HEK293 (cell line): ENCODE measurements around the gene EML6.

Source experiments
- CTCF ChIA-PET: fragments of 350-600 bp; formaldehyde crosslinking; extraction: SDS; loops from one replicate; lab custom pipeline; 2021; ENCODE audit warnings: antibody characterized with exemption; lab: Yijun Ruan, JAX
- POLR2A ChIA-PET: fragments of 300-600 bp; formaldehyde crosslinking; extraction: SDS; loops from one replicate; lab custom pipeline; 2020; ENCODE audit warnings: antibody characterized with exemption, inconsistent platforms; lab: Yijun Ruan, JAX
- H3K27ac ChIP-seq: fragments of 200-500 bp; sonication (Bioruptor generic); 2 replicates; pipeline ENCODE4 v1.5.1; 2014; ENCODE audit warnings: low read depth, low read length, control low read depth, inconsistent platforms; ENCODE audit errors: extremely low read depth
- H3K36me3 ChIP-seq, 2 experiments: fragments of 200-500 bp in 1 of 2; sonication (Bioruptor generic) in 1 of 2; 1 replicate in 1 of 2; 2 replicates in 1 of 2; pipeline ENCODE4 v1.5.1; 2014 to 2017; ENCODE audit warnings: inconsistent platforms in 2 of 2, low read length in 2 of 2; ENCODE audit not compliant: control insufficient read depth in 2 of 2, insufficient read depth in 1 of 2
- H3K4me1 ChIP-seq: fragments of 200-500 bp; sonication (Bioruptor generic); 2 replicates; pipeline ENCODE4 v1.5.1; 2014; ENCODE audit warnings: mild to moderate bottlenecking, low read length, inconsistent platforms; ENCODE audit not compliant: control insufficient read depth, insufficient read depth
- H3K4me3 ChIP-seq: 2 replicates; pipeline ENCODE4 v1.5.1; 2011; ENCODE audit warnings: low read depth, mild to moderate bottlenecking, control low read depth, low read length, moderate library complexity
- H3K9me3 ChIP-seq: fragments of 200-500 bp; sonication (Bioruptor generic); 2 replicates; pipeline ENCODE4 v1.5.1; 2014; ENCODE audit warnings: low read depth, low read length, inconsistent platforms; ENCODE audit not compliant: control insufficient read depth, insufficient read depth
- GLI2 ChIP-seq: fragments of 450-650 bp; formaldehyde crosslinking; IDR thresholded peaks from 2 replicates; pipeline ENCODE4; 2017; ENCODE audit warnings: missing biosample characterization, missing genetic modification characterization, low read depth, borderline replicate concordance
- GLI4 ChIP-seq: fragments of 450-650 bp; formaldehyde crosslinking; IDR thresholded peaks from 2 replicates; pipeline ENCODE4 v1.5.1; 2016; ENCODE audit warnings: missing biosample characterization, missing genetic modification characterization
- KLF10 ChIP-seq: fragments of 450-650 bp; IDR thresholded peaks from 2 replicates; pipeline ENCODE4 v1.5.1; 2018; ENCODE audit warnings: missing biosample characterization, mild to moderate bottlenecking, missing genetic modification characterization
- KLF8 ChIP-seq: fragments of 450-650 bp; formaldehyde crosslinking; IDR thresholded peaks from 2 replicates; pipeline ENCODE4 v1.5.1; 2016; ENCODE audit warnings: missing biosample characterization, missing genetic modification characterization
- OSR2 ChIP-seq: fragments of 450-650 bp; formaldehyde crosslinking; IDR thresholded peaks from 2 replicates; pipeline ENCODE4 v1.5.1; 2016; ENCODE audit warnings: missing biosample characterization, missing genetic modification characterization
- SP2 ChIP-seq: fragments of 450-650 bp; formaldehyde crosslinking; IDR thresholded peaks from 2 replicates; pipeline ENCODE4 v1.5.1; 2016; ENCODE audit warnings: missing biosample characterization, missing genetic modification characterization
- ZBTB20 ChIP-seq: fragments of 450-650 bp; formaldehyde crosslinking; IDR thresholded peaks from 2 replicates; pipeline ENCODE4 v1.5.1; 2016; ENCODE audit warnings: missing biosample characterization, missing genetic modification characterization
- ZFP37 ChIP-seq: fragments of 450-650 bp; formaldehyde crosslinking; IDR thresholded peaks from 2 replicates; pipeline ENCODE4 v1.5.1; 2016; ENCODE audit warnings: missing biosample characterization, missing genetic modification characterization
- ZFP69B ChIP-seq: fragments of 450-650 bp; formaldehyde crosslinking; IDR thresholded peaks from 2 replicates; pipeline ENCODE4 v1.5.1; 2016; ENCODE audit warnings: missing biosample characterization, missing genetic modification characterization
- ZNF274 ChIP-seq, 2 experiments: fragments of 200-500 bp in 1 of 2; fragments of 450-650 bp in 1 of 2; sonication (Bioruptor generic) in 1 of 2; formaldehyde crosslinking in 1 of 2; IDR thresholded peaks; 2 replicates each; pipeline versions ENCODE4 v1.5.1 to v1.6.1; 2014 to 2016; ENCODE audit warnings: borderline replicate concordance in 1 of 2, inconsistent platforms in 1 of 2, low read length in 1 of 2, missing biosample characterization in 1 of 2, missing genetic modification characterization in 1 of 2
- ZNF426 ChIP-seq: fragments of 450-650 bp; formaldehyde crosslinking; IDR thresholded peaks from 2 replicates; pipeline ENCODE4 v1.5.1; 2017; ENCODE audit warnings: missing biosample characterization, missing genetic modification characterization, mild to moderate bottlenecking, inconsistent platforms, moderate library complexity
- ZNF768 ChIP-seq: fragments of 450-650 bp; formaldehyde crosslinking; IDR thresholded peaks from 2 replicates; pipeline ENCODE4 v1.5.1; 2018; ENCODE audit warnings: missing biosample characterization, mild to moderate bottlenecking, missing genetic modification characterization
- TF ChIP-seq, protein P1 (sequence below): fragments of 450-650 bp; formaldehyde crosslinking; IDR thresholded peaks from 2 replicates; pipeline ENCODE4 v1.5.1; 2016; ENCODE audit warnings: missing biosample characterization, missing genetic modification characterization
- TF ChIP-seq, protein P2 (sequence below): fragments of 450-650 bp; formaldehyde crosslinking; IDR thresholded peaks from 2 replicates; pipeline ENCODE4 v1.5.1; 2016; ENCODE audit warnings: missing biosample characterization, missing genetic modification characterization
- TF ChIP-seq, protein P3 (sequence below): fragments of 450-650 bp; formaldehyde crosslinking; IDR thresholded peaks from 2 replicates; pipeline ENCODE4 v1.5.1; 2016; ENCODE audit warnings: missing biosample characterization, missing genetic modification characterization
- TF ChIP-seq, protein P4 (sequence below): fragments of 450-650 bp; formaldehyde crosslinking; IDR thresholded peaks from 2 replicates; pipeline ENCODE4 v1.5.1; 2017; ENCODE audit warnings: missing biosample characterization, missing genetic modification characterization
- TF ChIP-seq, protein P5 (sequence below): fragments of 450-650 bp; formaldehyde crosslinking; IDR thresholded peaks from 2 replicates; pipeline ENCODE4 v1.5.1; 2016; ENCODE audit warnings: missing biosample characterization, missing genetic modification characterization
- TF ChIP-seq, protein P6 (sequence below): fragments of 450-650 bp; formaldehyde crosslinking; IDR thresholded peaks from 2 replicates; pipeline ENCODE4 v1.5.1; 2016; ENCODE audit warnings: missing biosample characterization, missing genetic modification characterization
- TF ChIP-seq, protein P7 (sequence below): fragments of 450-650 bp; formaldehyde crosslinking; IDR thresholded peaks from 2 replicates; pipeline ENCODE4 v1.5.1; 2017; ENCODE audit warnings: missing biosample characterization, missing genetic modification characterization

Gene EML6

DNA sequence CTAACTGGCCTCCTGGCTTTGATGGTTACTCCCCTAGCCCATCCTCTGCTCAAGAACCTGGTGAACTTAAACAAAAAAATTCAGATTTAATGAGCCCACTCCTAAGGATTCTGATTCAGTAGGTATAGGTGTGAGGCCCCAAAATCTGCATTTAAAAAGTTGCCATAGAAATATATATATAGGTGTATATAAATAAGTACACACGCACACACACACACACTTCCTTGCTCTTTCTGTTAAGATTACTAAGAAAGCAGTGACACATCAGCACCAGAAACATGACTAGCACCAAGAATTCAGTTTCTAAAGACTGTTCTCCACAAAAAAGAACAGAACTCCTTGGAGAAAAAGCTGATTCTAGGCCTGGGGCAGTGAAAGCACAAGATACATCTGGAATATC is 17.8 kb downstream of the EML6 start:
- Histone ChIP-seq H3K27ac (no peak overlapping the region), H3K4me1 (0 out of 2 replicates have a peak, but pooled peaks cover 3% of the 10 kb centered on the region), H3K36me3 (no peaks in the 10 kb centered on the region), H3K4me3 (no peak overlapping the region), H3K9me3 (no peaks in the 10 kb centered on the region)
- CTCF ChIA-PET, result no interaction called here
- POLR2A ChIA-PET, result no interaction called here
- TF ChIP-seq ZBTB20 (no peak), ZNF274 (IDR thresholded peaks at IDR 0.05; ENCODE audit: low read length) (no peak), ZNF274 (tag by site-specific recombination; IDR thresholded peaks at IDR 0.05; ENCODE audit: borderline replicate concordance) (no peak), ZFP69B (tag by site-specific recombination) (no peak), GLI2 (tag by site-specific recombination) (no peak), KLF8 (tag by site-specific recombination) (no peak), ZFP37 (tag by site-specific recombination) (no peak), SP2 (tag by site-specific recombination) (no peak), ZNF768 (no peak), OSR2 (tag by site-specific recombination) (no peak)
- TF ChIP-seq, protein P1, sequence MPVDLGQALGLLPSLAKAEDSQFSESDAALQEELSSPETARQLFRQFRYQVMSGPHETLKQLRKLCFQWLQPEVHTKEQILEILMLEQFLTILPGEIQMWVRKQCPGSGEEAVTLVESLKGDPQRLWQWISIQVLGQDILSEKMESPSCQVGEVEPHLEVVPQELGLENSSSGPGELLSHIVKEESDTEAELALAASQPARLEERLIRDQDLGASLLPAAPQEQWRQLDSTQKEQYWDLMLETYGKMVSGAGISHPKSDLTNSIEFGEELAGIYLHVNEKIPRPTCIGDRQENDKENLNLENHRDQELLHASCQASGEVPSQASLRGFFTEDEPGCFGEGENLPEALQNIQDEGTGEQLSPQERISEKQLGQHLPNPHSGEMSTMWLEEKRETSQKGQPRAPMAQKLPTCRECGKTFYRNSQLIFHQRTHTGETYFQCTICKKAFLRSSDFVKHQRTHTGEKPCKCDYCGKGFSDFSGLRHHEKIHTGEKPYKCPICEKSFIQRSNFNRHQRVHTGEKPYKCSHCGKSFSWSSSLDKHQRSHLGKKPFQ (tag by site-specific recombination), result no peak
- TF ChIP-seq, protein P2, sequence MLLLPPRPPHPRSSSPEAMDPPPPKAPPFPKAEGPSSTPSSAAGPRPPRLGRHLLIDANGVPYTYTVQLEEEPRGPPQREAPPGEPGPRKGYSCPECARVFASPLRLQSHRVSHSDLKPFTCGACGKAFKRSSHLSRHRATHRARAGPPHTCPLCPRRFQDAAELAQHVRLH (tag by site-specific recombination), result no peak

DNA sequence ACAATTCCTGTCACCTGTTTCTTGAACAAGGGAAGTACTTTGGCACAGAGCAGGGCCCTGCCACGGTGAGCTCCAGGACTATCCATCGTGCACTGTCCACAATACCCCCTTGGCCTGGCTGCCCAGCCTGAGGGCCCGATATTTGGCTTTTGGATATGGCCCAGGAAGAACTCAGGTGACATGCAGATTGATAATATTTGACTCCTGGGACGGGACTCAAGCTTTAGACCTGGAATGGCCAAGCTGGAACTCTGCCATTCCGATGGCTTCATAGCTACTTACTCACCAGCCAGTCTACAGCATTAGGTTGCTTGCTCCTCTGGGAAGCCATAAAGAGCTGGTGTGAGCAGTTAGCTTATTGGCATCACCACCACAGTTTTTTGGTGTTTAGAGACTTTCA is 26.6 kb downstream of the EML6 start:
- Histone ChIP-seq H3K4me1 (no peaks in the 10 kb centered on the region), H3K4me3 (no peak overlapping the region), H3K27ac (no peak overlapping the region), H3K9me3 (no peaks in the 10 kb centered on the region), H3K36me3 (no peaks in the 10 kb centered on the region)
- TF ChIP-seq, protein P3, sequence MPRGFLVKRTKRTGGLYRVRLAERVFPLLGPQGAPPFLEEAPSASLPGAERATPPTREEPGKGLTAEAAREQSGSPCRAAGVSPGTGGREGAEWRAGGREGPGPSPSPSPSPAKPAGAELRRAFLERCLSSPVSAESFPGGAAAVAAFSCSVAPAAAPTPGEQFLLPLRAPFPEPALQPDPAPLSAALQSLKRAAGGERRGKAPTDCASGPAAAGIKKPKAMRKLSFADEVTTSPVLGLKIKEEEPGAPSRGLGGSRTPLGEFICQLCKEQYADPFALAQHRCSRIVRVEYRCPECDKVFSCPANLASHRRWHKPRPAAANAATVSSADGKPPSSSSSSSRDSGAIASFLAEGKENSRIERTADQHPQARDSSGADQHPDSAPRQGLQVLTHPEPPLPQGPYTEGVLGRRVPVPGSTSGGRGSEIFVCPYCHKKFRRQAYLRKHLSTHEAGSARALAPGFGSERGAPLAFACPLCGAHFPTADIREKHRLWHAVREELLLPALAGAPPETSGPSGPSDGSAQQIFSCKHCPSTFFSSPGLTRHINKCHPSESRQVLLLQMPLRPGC (tag by site-specific recombination), result no peak
- TF ChIP-seq KLF10 (tag by site-specific recombination) (no peak), GLI4 (tag by site-specific recombination) (no peak), ZNF426 (no peak)
- TF ChIP-seq, protein P4, sequence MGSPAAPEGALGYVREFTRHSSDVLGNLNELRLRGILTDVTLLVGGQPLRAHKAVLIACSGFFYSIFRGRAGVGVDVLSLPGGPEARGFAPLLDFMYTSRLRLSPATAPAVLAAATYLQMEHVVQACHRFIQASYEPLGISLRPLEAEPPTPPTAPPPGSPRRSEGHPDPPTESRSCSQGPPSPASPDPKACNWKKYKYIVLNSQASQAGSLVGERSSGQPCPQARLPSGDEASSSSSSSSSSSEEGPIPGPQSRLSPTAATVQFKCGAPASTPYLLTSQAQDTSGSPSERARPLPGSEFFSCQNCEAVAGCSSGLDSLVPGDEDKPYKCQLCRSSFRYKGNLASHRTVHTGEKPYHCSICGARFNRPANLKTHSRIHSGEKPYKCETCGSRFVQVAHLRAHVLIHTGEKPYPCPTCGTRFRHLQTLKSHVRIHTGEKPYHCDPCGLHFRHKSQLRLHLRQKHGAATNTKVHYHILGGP (tag by site-specific recombination), result no peak
- TF ChIP-seq, protein P5, sequence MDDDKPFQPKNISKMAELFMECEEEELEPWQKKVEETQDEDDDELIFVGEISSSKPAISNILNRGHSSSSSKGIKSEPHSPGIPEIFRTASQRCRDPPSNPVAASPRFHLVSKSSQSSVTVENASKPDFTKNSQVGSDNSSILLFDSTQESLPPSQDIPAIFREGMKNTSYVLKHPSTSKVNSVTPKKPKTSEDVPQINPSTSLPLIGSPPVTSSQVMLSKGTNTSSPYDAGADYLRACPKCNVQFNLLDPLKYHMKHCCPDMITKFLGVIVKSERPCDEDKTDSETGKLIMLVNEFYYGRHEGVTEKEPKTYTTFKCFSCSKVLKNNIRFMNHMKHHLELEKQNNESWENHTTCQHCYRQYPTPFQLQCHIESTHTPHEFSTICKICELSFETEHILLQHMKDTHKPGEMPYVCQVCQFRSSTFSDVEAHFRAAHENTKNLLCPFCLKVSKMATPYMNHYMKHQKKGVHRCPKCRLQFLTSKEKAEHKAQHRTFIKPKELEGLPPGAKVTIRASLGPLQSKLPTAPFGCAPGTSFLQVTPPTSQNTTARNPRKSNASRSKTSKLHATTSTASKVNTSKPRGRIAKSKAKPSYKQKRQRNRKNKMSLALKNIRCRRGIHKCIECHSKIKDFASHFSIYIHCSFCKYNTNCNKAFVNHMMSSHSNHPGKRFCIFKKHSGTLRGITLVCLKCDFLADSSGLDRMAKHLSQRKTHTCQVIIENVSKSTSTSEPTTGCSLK (tag by site-specific recombination), result no peak
- TF ChIP-seq, protein P6, sequence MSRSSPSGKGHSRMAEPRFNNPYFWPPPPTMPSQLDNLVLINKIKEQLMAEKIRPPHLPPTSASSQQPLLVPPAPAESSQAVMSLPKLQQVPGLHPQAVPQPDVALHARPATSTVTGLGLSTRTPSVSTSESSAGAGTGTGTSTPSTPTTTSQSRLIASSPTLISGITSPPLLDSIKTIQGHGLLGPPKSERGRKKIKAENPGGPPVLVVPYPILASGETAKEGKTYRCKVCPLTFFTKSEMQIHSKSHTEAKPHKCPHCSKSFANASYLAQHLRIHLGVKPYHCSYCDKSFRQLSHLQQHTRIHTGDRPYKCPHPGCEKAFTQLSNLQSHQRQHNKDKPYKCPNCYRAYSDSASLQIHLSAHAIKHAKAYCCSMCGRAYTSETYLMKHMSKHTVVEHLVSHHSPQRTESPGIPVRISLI (tag by site-specific recombination), result no peak
- TF ChIP-seq, protein P7, sequence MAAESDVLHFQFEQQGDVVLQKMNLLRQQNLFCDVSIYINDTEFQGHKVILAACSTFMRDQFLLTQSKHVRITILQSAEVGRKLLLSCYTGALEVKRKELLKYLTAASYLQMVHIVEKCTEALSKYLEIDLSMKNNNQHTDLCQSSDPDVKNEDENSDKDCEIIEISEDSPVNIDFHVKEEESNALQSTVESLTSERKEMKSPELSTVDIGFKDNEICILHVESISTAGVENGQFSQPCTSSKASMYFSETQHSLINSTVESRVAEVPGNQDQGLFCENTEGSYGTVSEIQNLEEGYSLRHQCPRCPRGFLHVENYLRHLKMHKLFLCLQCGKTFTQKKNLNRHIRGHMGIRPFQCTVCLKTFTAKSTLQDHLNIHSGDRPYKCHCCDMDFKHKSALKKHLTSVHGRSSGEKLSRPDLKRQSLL (tag by site-specific recombination), result no peak
- CTCF ChIA-PET, result interaction anchor here (1.0 kb wide), 1 partner anchor 13 kb away, joined by 3 read pairs; no protein-coding TSS in a partner anchor
- POLR2A ChIA-PET, result interaction anchor here (1.6 kb wide), 1 partner anchor 27 kb away, joined by 7 read pairs; the partner anchor contains the start of gene EML6
